Stimulated activated CD8-positive, alpha-beta memory T cell treated with anti-CD3 and anti-CD28 coated beads, Interleukin-2, amount 100 ng/mL, for 48 hours (primary cell): Measurements from ENCODE around the gene ID2.
"Not testable (repeated sequence)": the region's sequence is repeated elsewhere in the genome, so short reads cannot be mapped to it uniquely, and the experiment has no call there.

Source experiments
- DNase-seq, 2 donors: peaks; one replicate each; pipeline ENCODE4 v3.0.0-alpha.2; 2020; ENCODE audit warnings: low read depth in 2 of 2

ID2 gene

GRCh38 chr2:8684878-8685696 lies 3.2 kb downstream of the ID2 start:
- peak in 1 of 2 donors; percentile 48 for DNase-seq

- peak; percentile 71 to 72 for DNase-seq
These were observed 4.0 kb downstream of the ID2 start for GRCh38 chr2:8685697-8686358.

GRCh38 chr2:8691859-8692437 lies 10.1 kb downstream of the ID2 start:
- DNase-seq: no peak

GRCh38 chr2:8692783-8693156 lies 10.9 kb downstream of the ID2 start:
- no peak for DNase-seq

GRCh38 chr2:8693157-8693821 lies 11.4 kb downstream of the ID2 start:
- DNase-seq: peak in 1 of 2 donors; percentile 37

- DNase-seq: no peak
These were observed 12.9 kb downstream of the ID2 start for GRCh38 chr2:8694737-8695136.

GRCh38 chr2:8697190-8697589 lies 15.3 kb downstream of the ID2 start:
- no peak for DNase-seq

GRCh38 chr2:8699839-8700238 lies 18.0 kb downstream of the ID2 start:
- DNase-seq: no peak

GRCh38 chr2:8701681-8702379 lies 20.0 kb downstream of the ID2 start:
- DNase-seq: no peak

GRCh38 chr2:8704906-8705305 lies 23.1 kb downstream of the ID2 start:
- no peak for DNase-seq

- no peak for DNase-seq
These were observed 27.8 kb downstream of the ID2 start for GRCh38 chr2:8709611-8710010.

GRCh38 chr2:8710951-8711350 lies 29.1 kb downstream of the ID2 start:
- DNase-seq: no peak

- DNase-seq: no peak
These were observed 32.4 kb downstream of the ID2 start for GRCh38 chr2:8714283-8714682.

GRCh38 chr2:8714971-8715370 lies 33.1 kb downstream of the ID2 start:
- no peak for DNase-seq

- no peak for DNase-seq
These were observed 37.7 kb downstream of the ID2 start for GRCh38 chr2:8719528-8719927.

- DNase-seq: no peak
These were observed 38.9 kb downstream of the ID2 start for GRCh38 chr2:8720741-8721140.

- no peak for DNase-seq
These were observed 39.6 kb downstream of the ID2 start for GRCh38 chr2:8721410-8721809.

- no peak for DNase-seq
These were observed 41.1 kb downstream of the ID2 start for GRCh38 chr2:8722986-8723385.

- no peak for DNase-seq
These were observed 44.0 kb downstream of the ID2 start for GRCh38 chr2:8725838-8726237.

- DNase-seq: no peak
These were observed 46.6 kb downstream of the ID2 start for GRCh38 chr2:8728305-8729015.

- not testable (repeated sequence) for DNase-seq
These were observed 47.2 kb downstream of the ID2 start for GRCh38 chr2:8729101-8729500.
